Subcutaneous adipose tissue (tissue), 4 donors: ENCODE results near the gene KRT16. TPM values are rescaled to one million over a fixed set of nuclear protein-coding genes. Genes with fewer than 3 reads are reported as not detected.
"Not testable (repeated sequence)": the region's sequence is repeated elsewhere in the genome, so short reads cannot be mapped to it uniquely, and the experiment has no call there.

Source experiments
- CTCF ChIP-seq: fragments of 450-650 bp; IDR thresholded peaks from one replicate; pipeline ENCODE4 v1.5.1; 2016; ENCODE audit warnings: low read depth, mild to moderate bottlenecking, control low read depth, antibody characterized with exemption, moderate library complexity
- total RNA-seq, 4 donors: library from RNA; depleted of rRNA; stranded (reverse); fragments of >200 nt; gene quantifications; one replicate each; pipeline ENCODE4 v1.1.0, GENCODE V29; 2016

The KRT16 gene
- total RNA-seq: 10 to 100 TPM in 2 of 4 donors, 1 to 10 TPM in 1, not detected in 1; 7.5 to 42.0 (median 30.4) TPM

GRCh38 chr17:41612376-41613160 lies at the start of gene KRT16:
Gene KRT16, minus strand, starts transcription at chr17:41612767. Its CDS starts 79 bp downstream, at chr17:41612688.
- TF ChIP-seq CTCF: not testable (repeated sequence)

- TF ChIP-seq CTCF: no peak
Observed at GRCh38 chr17:41660221-41660711, 47.7 kb upstream of the KRT16 start.

GRCh38 chr17:41659427-41660212 lies 47.1 kb upstream of the KRT16 start:
- TF ChIP-seq CTCF: no peak

- TF ChIP-seq CTCF: no peak
Observed at GRCh38 chr17:41658846-41659245, 46.3 kb upstream of the KRT16 start.

- no peak for TF ChIP-seq CTCF
Observed at GRCh38 chr17:41657936-41658335, 45.4 kb upstream of the KRT16 start.

GRCh38 chr17:41657176-41657754 lies 44.7 kb upstream of the KRT16 start:
- no peak for TF ChIP-seq CTCF
